Stimulated activated effector memory CD8-positive, alpha-beta T cell treated with anti-CD3 and anti-CD28 coated beads, Interleukin-12 subunit alpha, Interleukin-12 subunit beta, amount 100 ng/mL, for 72 hours (primary cell): Measurements from ENCODE around the gene MX2.

Experiments
- ATAC-seq: fragments of 150-1000 bp; cut with Tn5 transposase; 2 replicates; pipeline ENCODE4 v1.10.0; 2021
- DNase-seq, 2 donors: peaks; one replicate each; pipeline ENCODE4 v3.0.0; 2021 to 2022; ENCODE audit warnings: low spot score in 2 of 2
- H3K27ac Mint-ChIP-seq: one replicate; pipeline ENCODE4 v1.8.0; 2022; ENCODE audit warnings: mild to moderate bottlenecking, mixed read lengths
- H3K36me3 Mint-ChIP-seq: one replicate; pipeline ENCODE4 v1.8.0; 2022; ENCODE audit warnings: mild to moderate bottlenecking, mixed read lengths
- H3K4me1 Mint-ChIP-seq: one replicate; pipeline ENCODE4 v1.8.0; 2022; ENCODE audit warnings: mixed read lengths
- H3K4me3 Mint-ChIP-seq: one replicate; pipeline ENCODE4 v1.8.0; 2022; ENCODE audit warnings: mild to moderate bottlenecking, mixed read lengths
- H3K9me3 Mint-ChIP-seq: one replicate; pipeline ENCODE4 v1.8.0; 2022; ENCODE audit warnings: mixed read lengths

The MX2 gene

GRCh38 chr21:41439248-41439647 is 77.4 kb downstream of the MX2 start:
- Mint-ChIP-seq H3K4me3 (no peak overlapping the region), H3K27ac (no peak overlapping the region), H3K9me3 (no peaks in the 10 kb centered on the region), H3K4me1 (no peaks in the 10 kb centered on the region), H3K36me3 (peaks cover 71% of the 10 kb centered on the region)
- ATAC-seq (no peak), DNase-seq (no peak)

GRCh38 chr21:41441546-41441945 is 79.7 kb downstream of the MX2 start:
- Mint-ChIP-seq H3K4me3 (no peak overlapping the region), H3K27ac (peak overlapping the region; percentile 71), H3K36me3 (peaks cover 62% of the 10 kb centered on the region)

GRCh38 chr21:41442481-41443186 is 80.8 kb downstream of the MX2 start:
- ATAC-seq (no peak), DNase-seq (no peak)
- Mint-ChIP-seq H3K4me1 (no peaks in the 10 kb centered on the region), H3K36me3 (peaks cover 57% of the 10 kb centered on the region), H3K9me3 (no peaks in the 10 kb centered on the region), H3K27ac (peak overlapping the region; percentile 33), H3K4me3 (no peak overlapping the region)

More at GRCh38 chr21:41441546-41441945, 79.7 kb downstream of the MX2 start:
- Mint-ChIP-seq H3K4me1 (no peaks in the 10 kb centered on the region), H3K9me3 (no peaks in the 10 kb centered on the region)
- DNase-seq (no peak), ATAC-seq (no peak)

- no peak for ATAC-seq
- no peak overlapping the region for H3K27ac Mint-ChIP-seq
- no peaks in the 10 kb centered on the region for H3K4me1 Mint-ChIP-seq
- H3K36me3 Mint-ChIP-seq, result peaks cover 56% of the 10 kb centered on the region
- H3K4me3 Mint-ChIP-seq, result no peak overlapping the region
- DNase-seq, result no peak
- no peaks in the 10 kb centered on the region for H3K9me3 Mint-ChIP-seq
Observed at GRCh38 chr21:41443562-41443961, 81.7 kb downstream of the MX2 start.

GRCh38 chr21:41444703-41445464 is 83.1 kb downstream of the MX2 start:
- no peak for ATAC-seq
- H3K9me3 Mint-ChIP-seq, result no peaks in the 10 kb centered on the region
- no peaks in the 10 kb centered on the region for H3K4me1 Mint-ChIP-seq
- DNase-seq, result no peak
- no peak overlapping the region for H3K27ac Mint-ChIP-seq
- no peak overlapping the region for H3K4me3 Mint-ChIP-seq
- H3K36me3 Mint-ChIP-seq, result peaks cover 64% of the 10 kb centered on the region

GRCh38 chr21:41445465-41445862 is 83.6 kb downstream of the MX2 start:
- ATAC-seq, result no peak
- DNase-seq, result no peak
- Mint-ChIP-seq H3K4me1 (no peaks in the 10 kb centered on the region), H3K4me3 (no peak overlapping the region), H3K27ac (no peak overlapping the region), H3K9me3 (no peaks in the 10 kb centered on the region), H3K36me3 (peaks cover 64% of the 10 kb centered on the region)

- ATAC-seq (no peak), DNase-seq (no peak)
- Mint-ChIP-seq H3K27ac (no peak overlapping the region), H3K4me3 (no peak overlapping the region), H3K36me3 (peaks cover 57% of the 10 kb centered on the region), H3K4me1 (no peaks in the 10 kb centered on the region), H3K9me3 (no peaks in the 10 kb centered on the region)
Observed at GRCh38 chr21:41446586-41446985, 84.8 kb downstream of the MX2 start.

GRCh38 chr21:41447356-41447755 is 85.5 kb downstream of the MX2 start:
- H3K27ac Mint-ChIP-seq, result no peak overlapping the region
- no peak overlapping the region for H3K4me3 Mint-ChIP-seq
- peaks cover 50% of the 10 kb centered on the region for H3K36me3 Mint-ChIP-seq
- ATAC-seq, result no peak
- no peak for DNase-seq
- H3K9me3 Mint-ChIP-seq, result no peaks in the 10 kb centered on the region
- H3K4me1 Mint-ChIP-seq, result no peaks in the 10 kb centered on the region

- Mint-ChIP-seq H3K4me3 (no peak overlapping the region), H3K36me3 (peaks cover 39% of the 10 kb centered on the region), H3K9me3 (no peaks in the 10 kb centered on the region), H3K27ac (no peak overlapping the region), H3K4me1 (no peaks in the 10 kb centered on the region)
- no peak for DNase-seq
- no peak for ATAC-seq
Observed at GRCh38 chr21:41449613-41450012, 87.8 kb downstream of the MX2 start.

- no peak overlapping the region for H3K27ac Mint-ChIP-seq
- no peaks in the 10 kb centered on the region for H3K9me3 Mint-ChIP-seq
- H3K4me3 Mint-ChIP-seq, result no peak overlapping the region
- no peaks in the 10 kb centered on the region for H3K4me1 Mint-ChIP-seq
- peaks cover 27% of the 10 kb centered on the region for H3K36me3 Mint-ChIP-seq
- ATAC-seq, result no peak
- no peak for DNase-seq
Observed at GRCh38 chr21:41451753-41452676, 90.2 kb downstream of the MX2 start.

- peak overlapping the region; percentile 47 for H3K27ac Mint-ChIP-seq
- no peaks in the 10 kb centered on the region for H3K4me1 Mint-ChIP-seq
- H3K4me3 Mint-ChIP-seq, result no peak overlapping the region
- no peaks in the 10 kb centered on the region for H3K9me3 Mint-ChIP-seq
- H3K36me3 Mint-ChIP-seq, result peaks cover 15% of the 10 kb centered on the region
- DNase-seq (no peak), ATAC-seq (no peak)
Observed at GRCh38 chr21:41453198-41453597, 91.4 kb downstream of the MX2 start.

GRCh38 chr21:41453761-41454160 is 91.9 kb downstream of the MX2 start:
- no peak for ATAC-seq
- no peaks in the 10 kb centered on the region for H3K9me3 Mint-ChIP-seq
- H3K4me1 Mint-ChIP-seq, result no peaks in the 10 kb centered on the region
- no peak for DNase-seq
- peak overlapping the region; percentile 47 for H3K27ac Mint-ChIP-seq
- H3K4me3 Mint-ChIP-seq, result no peak overlapping the region
- peaks cover 12% of the 10 kb centered on the region for H3K36me3 Mint-ChIP-seq

- H3K9me3 Mint-ChIP-seq, result no peaks in the 10 kb centered on the region
- H3K27ac Mint-ChIP-seq, result peak overlapping the region; percentile 5
- DNase-seq, result no peak
Observed at GRCh38 chr21:41458121-41458520, 96.3 kb downstream of the MX2 start.

GRCh38 chr21:41458559-41458958 is 96.7 kb downstream of the MX2 start:
- H3K9me3 Mint-ChIP-seq, result no peaks in the 10 kb centered on the region
- peak overlapping the region; percentile 5 for H3K27ac Mint-ChIP-seq
- DNase-seq (no peak), ATAC-seq (no peak)
- H3K36me3 Mint-ChIP-seq, result peaks cover 6% of the 10 kb centered on the region
- peaks cover 10% of the 10 kb centered on the region for H3K4me1 Mint-ChIP-seq
- no peak overlapping the region for H3K4me3 Mint-ChIP-seq

More at GRCh38 chr21:41458121-41458520, 96.3 kb downstream of the MX2 start:
- H3K4me3 Mint-ChIP-seq, result no peak overlapping the region
- peaks cover 6% of the 10 kb centered on the region for H3K36me3 Mint-ChIP-seq
- peaks cover 10% of the 10 kb centered on the region for H3K4me1 Mint-ChIP-seq
- no peak for ATAC-seq
